Ramos (cell line): ENCODE results near the gene CLCN2.

Experiments
- in situ Hi-C: fragments of 300-500 bp; cut with MboI; formaldehyde crosslinking; loops from one replicate; pipeline ENCODE4 v1.14.3; 2022; ENCODE audit warnings: low sequenced_read_pairs; ENCODE audit not compliant: unreplicated experiment

The CLCN2 gene

GRCh38 chr3:184381261-184382224 lies 20.1 kb upstream of the CLCN2 start:
- in situ Hi-C loops = no loop called here

- in situ Hi-C loops = no loop called here
Measured at GRCh38 chr3:184380627-184381260, 19.3 kb upstream of the CLCN2 start.

GRCh38 chr3:184380185-184380626 lies 18.8 kb upstream of the CLCN2 start:
- in situ Hi-C loops = no loop called here

- in situ Hi-C loops = no loop called here
Measured at GRCh38 chr3:184379358-184380184, 18.2 kb upstream of the CLCN2 start, which contains the start of gene CHRD. Gene CHRD, plus strand, starts transcription at chr3:184380054. Its CDS starts 265 bp downstream, at chr3:184380319.

- in situ Hi-C loops = no loop called here
Measured at GRCh38 chr3:184378651-184379357, 17.4 kb upstream of the CLCN2 start.

- in situ Hi-C loops = no loop called here
Measured at GRCh38 chr3:184377882-184378445, 16.6 kb upstream of the CLCN2 start, which contains the start of gene THPO. Gene THPO, minus strand, starts transcription at chr3:184378207. Its CDS starts 1,948 bp downstream, at chr3:184376259.

GRCh38 chr3:184377374-184377773 lies 16.0 kb upstream of the CLCN2 start:
- in situ Hi-C loops = no loop called here

- in situ Hi-C loops = no loop called here
Measured at GRCh38 chr3:184375747-184376461, 14.5 kb upstream of the CLCN2 start.

GRCh38 chr3:184373422-184373821 lies 12.0 kb upstream of the CLCN2 start:
- in situ Hi-C loops = no loop called here

GRCh38 chr3:184372911-184373310 lies 11.5 kb upstream of the CLCN2 start:
- in situ Hi-C loops = no loop called here

GRCh38 chr3:184372296-184372821 lies 11.0 kb upstream of the CLCN2 start:
- in situ Hi-C loops = no loop called here

- in situ Hi-C loops = no loop called here
Measured at GRCh38 chr3:184371570-184372018, 10.2 kb upstream of the CLCN2 start.

GRCh38 chr3:184368586-184369183 lies 7.3 kb upstream of the CLCN2 start:
- in situ Hi-C loops = no loop called here

- in situ Hi-C loops = no loop called here
Measured at GRCh38 chr3:184368116-184368515, 6.7 kb upstream of the CLCN2 start.

GRCh38 chr3:184366619-184367289 lies 5.3 kb upstream of the CLCN2 start:
- in situ Hi-C loops = no loop called here

GRCh38 chr3:184362668-184363546 lies 1.5 kb upstream of the CLCN2 start:
- in situ Hi-C loops = no loop called here
